ENCODE measurements around the gene ORM2.

- TF ChIP-seq CTCF (IDR thresholded peaks at IDR 0.05) (no peak), EP300 (IDR thresholded peaks at IDR 0.05) (no peak), POLR2A (IDR thresholded peaks at IDR 0.05) (no peak)
Observed at GRCh38 chr9:114344188-114344566, 14.5 kb downstream of the ORM2 start.
